Measurements from ENCODE around the gene RBPJ. TPM values are rescaled to one million over a fixed set of nuclear protein-coding genes. Genes with fewer than 3 reads are reported as not detected.

Gene RBPJ
- total and polyA plus RNA-seq, 2 experiments from 2014 or later, result 73.7 to 74.5 TPM

- Histone ChIP-seq H3K4me1 (ENCODE audit: insufficient read depth) (peaks cover 7% of the 10 kb centered on the region), H2AFZ (no peak overlapping the region), H3K79me2 (peaks cover 3% of the 10 kb centered on the region), H3K27me3 (no peaks in the 10 kb centered on the region), H4K20me1 (ENCODE audit: insufficient read depth, poor library complexity, severe bottlenecking) (no peaks in the 10 kb centered on the region), H3K9me2 (replicated peaks; ENCODE audit: insufficient read depth) (no peaks in the 10 kb centered on the region), H3K4me3 (no peak overlapping the region), H3K9me3 (ENCODE audit: low read depth) (no peaks in the 10 kb centered on the region), H3K36me3 (replicated peaks; ENCODE audit: insufficient read depth, low read depth) (no peaks in the 10 kb centered on the region), H3K27ac (no peak overlapping the region), H3K4me2 (no peak overlapping the region)
- WGBS (ENCODE audit: low lambda C conversion rate, missing lambda C conversion rate), result 92% methylated on average over 2 of the region's 2 CpGs
- DNase-seq (ENCODE audit: low spot score), result no peak
- TF ChIP-seq EZH2phosphoT487 (IDR thresholded peaks at IDR 0.05; ENCODE audit: low read depth, severe bottlenecking, unreplicated experiment) (no peak), CTCF (IDR thresholded peaks at IDR 0.05; ENCODE audit: poor library complexity) (no peak), EZH2 (IDR thresholded peaks at IDR 0.05; ENCODE audit: borderline replicate concordance) (no peak)
These were observed 110.8 kb downstream of the RBPJ start for GRCh38 chr4:26431461-26432180.

DNA sequence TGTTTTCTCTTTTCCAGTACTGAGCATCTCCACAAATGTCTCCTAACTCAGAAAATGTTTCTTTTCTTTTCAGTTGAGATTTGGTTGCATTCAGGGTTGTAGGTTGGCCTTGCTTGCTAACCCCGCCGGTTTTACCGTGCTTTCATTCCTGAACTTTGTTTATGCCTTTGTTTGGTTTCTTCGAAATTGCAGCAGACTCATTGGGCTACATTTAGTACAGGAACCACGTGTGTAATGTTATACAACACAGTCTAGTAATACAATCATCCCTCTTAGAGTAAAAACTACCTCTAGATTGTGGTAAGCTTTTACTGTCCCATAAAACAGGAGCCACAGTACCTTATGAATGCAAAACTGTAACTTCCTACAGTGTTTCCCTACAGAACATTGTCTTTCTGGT lies 111.6 kb downstream of the RBPJ start:
- Histone ChIP-seq H3K4me1 (ENCODE audit: insufficient read depth) (peaks cover 7% of the 10 kb centered on the region), H3K9me2 (replicated peaks; ENCODE audit: insufficient read depth) (no peaks in the 10 kb centered on the region), H4K20me1 (ENCODE audit: insufficient read depth, poor library complexity, severe bottlenecking) (no peaks in the 10 kb centered on the region), H3K4me3 (no peak overlapping the region), H3K9me3 (ENCODE audit: low read depth) (no peaks in the 10 kb centered on the region), H3K27me3 (no peaks in the 10 kb centered on the region), H2AFZ (no peak overlapping the region), H3K4me2 (no peak overlapping the region), H3K27ac (no peak overlapping the region), H3K79me2 (peaks cover 3% of the 10 kb centered on the region), H3K36me3 (replicated peaks; ENCODE audit: insufficient read depth, low read depth) (no peaks in the 10 kb centered on the region)
- DNase-seq (ENCODE audit: low spot score), result no peak
- TF ChIP-seq CTCF (IDR thresholded peaks at IDR 0.05; ENCODE audit: poor library complexity), result no peak
- 56% methylated on average over 5 of the region's 5 CpGs for WGBS (ENCODE audit: low lambda C conversion rate, missing lambda C conversion rate)

DNA sequence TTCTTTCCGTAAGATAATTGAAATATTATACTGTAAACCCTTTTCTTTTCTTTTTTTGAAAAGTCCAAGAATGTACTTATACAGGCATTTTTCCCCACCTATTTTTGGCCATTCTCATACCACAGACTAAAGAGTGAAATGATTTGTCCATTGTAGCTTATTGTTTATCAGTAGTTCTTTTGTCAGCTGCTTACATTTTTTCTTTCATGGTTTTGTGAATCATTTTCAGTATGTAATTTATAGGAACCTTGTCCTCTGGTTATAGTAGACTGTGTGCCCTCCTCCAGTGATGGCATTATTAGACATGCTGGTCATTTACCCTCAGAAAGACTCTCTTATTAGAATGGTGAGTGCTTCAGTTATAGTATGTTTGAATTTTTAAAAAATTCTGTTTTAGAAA lies 112.7 kb downstream of the RBPJ start:
- H2AFZ ChIP-seq, result no peak overlapping the region
- H3K9me3 ChIP-seq (ENCODE audit: low read depth), result no peaks in the 10 kb centered on the region
- no peaks in the 10 kb centered on the region for H3K9me2 ChIP-seq (replicated peaks; ENCODE audit: insufficient read depth)
- WGBS (ENCODE audit: low lambda C conversion rate, missing lambda C conversion rate), result 94% methylated on average over 1 of the region's 1 CpG
- H3K4me2 ChIP-seq, result no peak overlapping the region
- no peak overlapping the region for H3K27ac ChIP-seq
- H3K4me1 ChIP-seq (ENCODE audit: insufficient read depth), result peaks cover 7% of the 10 kb centered on the region
- no peak overlapping the region for H3K4me3 ChIP-seq
- H3K36me3 ChIP-seq (replicated peaks; ENCODE audit: insufficient read depth, low read depth), result no peaks in the 10 kb centered on the region
- peaks cover 1% of the 10 kb centered on the region for H3K79me2 ChIP-seq
- no peaks in the 10 kb centered on the region for H4K20me1 ChIP-seq (ENCODE audit: insufficient read depth, poor library complexity, severe bottlenecking)
- TF ChIP-seq CTCF (IDR thresholded peaks at IDR 0.05; ENCODE audit: poor library complexity) (no peak), EZH2 (IDR thresholded peaks at IDR 0.05; ENCODE audit: borderline replicate concordance) (no peak), EZH2phosphoT487 (IDR thresholded peaks at IDR 0.05; ENCODE audit: low read depth, severe bottlenecking, unreplicated experiment) (no peak)
- H3K27me3 ChIP-seq, result no peaks in the 10 kb centered on the region
- DNase-seq (ENCODE audit: low spot score), result no peak
